ENCODE results near the gene PABPC5. TPM values are rescaled to one million over a fixed set of nuclear protein-coding genes. Genes with fewer than 3 reads are reported as not detected.

Gene PABPC5
- total and polyA plus RNA-seq, 2 of the 13 experiments (the other 11 are each of a cell fraction or from before 2014, with no cell fraction given) = not detected

GRCh38 chrX:91435395-91435794 is 756 bp downstream of the PABPC5 start (continued):
- TF ChIP-seq REXO4 (CRISPR knock-in tag; IDR thresholded peaks at IDR 0.05; ENCODE audit: borderline replicate concordance) (no peak), ZFY (CRISPR knock-in tag; IDR thresholded peaks at IDR 0.05) (no peak), PPARG (CRISPR knock-in tag; conservative IDR thresholded peaks at IDR 0.05) (no peak), RARA (CRISPR knock-in tag; IDR thresholded peaks at IDR 0.05) (no peak), MXD3 (CRISPR knock-in tag; IDR thresholded peaks at IDR 0.05) (no peak), ISL2 (CRISPR knock-in tag; IDR thresholded peaks at IDR 0.05) (no peak), NONO (IDR thresholded peaks at IDR 0.05) (no peak), NONO (CRISPR knock-in tag; conservative IDR thresholded peaks at IDR 0.05) (no peak), HMGA1 (CRISPR knock-in tag; conservative IDR thresholded peaks at IDR 0.05) (no peak), ATF7-NPFF (CRISPR knock-in tag; IDR thresholded peaks at IDR 0.05; ENCODE audit: low read depth) (no peak)

Small RNA genes within 50 kb of the gene (small RNA-seq; reads per million reads assigned to genes)
- 0 reads per million in 3 experiments for gene AL662874.1 (ENCODE audit: insufficient read depth in 2 of 3, insufficient read length in 3 of 3, low read depth in 2 of 3, low replicate concordance in 1 of 3)

All from HepG2 (cell line).